Cardiac septum (tissue), 1 donor: Measurements from ENCODE around the gene PCED1A. TPM values are rescaled to one million over a fixed set of nuclear protein-coding genes. Genes with fewer than 3 reads are reported as not detected.

ENCODE experiments used
- DNase-seq: peaks from one replicate; pipeline ENCODE4 v3.0.0-alpha.2; 2020; ENCODE audit warnings: low spot score
- intact Hi-C: fragments of 100-400 bp; cut with DNase I; formaldehyde crosslinking; loops from one replicate; pipeline ENCODE4 v1.14.0; 2022
- total RNA-seq: library from RNA; stranded (reverse); fragmentation: NEBNext Ultra II Directional; extraction: Animal tissue kit (Norgen Biotek cat#: 25700); gene quantifications from one replicate; pipeline ENCODE4 v1.2.1, GENCODE V29; 2021
- donor health status: DM: no; HTN: no; CAD: no.

The PCED1A gene
- total RNA-seq, 1 donor from 2014 or later: 12.8 TPM

GRCh38 chr20:2867081-2867864 is 26.8 kb upstream of the PCED1A start:
- intact Hi-C loops: loop anchor here (10.0 kb wide), 1 partner anchor 172 kb away; the partner anchor contains the start of gene EBF4
- no peak for DNase-seq

DNA sequence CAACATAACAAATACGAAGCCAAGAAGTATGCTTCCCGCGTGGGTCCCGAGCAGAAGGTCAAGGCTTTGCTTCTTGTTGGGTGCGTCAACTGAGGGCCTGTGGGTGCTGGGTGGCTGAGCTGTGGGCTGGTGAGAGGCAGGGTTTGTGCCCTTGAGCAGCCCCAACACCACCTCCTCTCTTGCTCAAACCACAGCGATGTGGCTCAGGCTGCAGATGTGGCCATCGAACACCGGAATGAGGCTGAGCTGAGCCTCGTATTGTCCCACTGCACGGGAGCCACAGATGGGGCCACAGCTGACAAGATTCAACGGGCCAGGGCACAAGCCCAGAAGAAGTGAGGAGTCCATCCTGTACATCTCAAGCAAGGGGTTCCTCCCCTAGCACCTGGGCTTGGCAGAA is 25.8 kb upstream of the PCED1A start:
- DNase-seq: no peak

DNA sequence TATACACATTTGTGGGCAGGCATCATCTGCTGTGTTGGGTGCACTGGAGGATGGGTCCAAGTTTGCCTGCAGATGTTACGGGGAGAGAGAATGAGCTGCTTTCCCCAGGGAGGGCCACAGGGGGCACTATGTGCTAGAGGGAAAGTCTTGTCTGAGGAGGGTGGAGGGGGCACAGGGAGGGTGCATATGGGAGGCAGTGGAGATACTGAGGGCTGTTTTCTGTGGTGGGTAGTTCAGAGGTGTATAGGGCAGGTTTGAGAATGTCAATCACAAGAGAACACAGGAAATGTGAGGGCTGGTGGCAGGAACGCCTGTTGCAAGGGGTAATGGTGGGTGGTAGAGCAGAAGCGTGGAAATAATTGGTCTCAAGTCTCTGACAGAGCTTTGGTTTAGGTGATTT is 25.2 kb upstream of the PCED1A start:
- intact Hi-C loops: loop anchor here (10.0 kb wide), 1 partner anchor 171 kb away; the partner anchor contains the start of gene EBF4
- DNase-seq: no peak

More for the DNA sequence above, 25.8 kb upstream of the PCED1A start:
- intact Hi-C loops: loop anchor here (10.0 kb wide), 1 partner anchor 171 kb away; the partner anchor contains the start of gene EBF4

- no peak for DNase-seq
- intact Hi-C loops: loop anchor here (10.0 kb wide), 1 partner anchor 170 kb away; the partner anchor contains the start of gene EBF4
These were observed 24.6 kb upstream of the PCED1A start for GRCh38 chr20:2865101-2865500.

DNA sequence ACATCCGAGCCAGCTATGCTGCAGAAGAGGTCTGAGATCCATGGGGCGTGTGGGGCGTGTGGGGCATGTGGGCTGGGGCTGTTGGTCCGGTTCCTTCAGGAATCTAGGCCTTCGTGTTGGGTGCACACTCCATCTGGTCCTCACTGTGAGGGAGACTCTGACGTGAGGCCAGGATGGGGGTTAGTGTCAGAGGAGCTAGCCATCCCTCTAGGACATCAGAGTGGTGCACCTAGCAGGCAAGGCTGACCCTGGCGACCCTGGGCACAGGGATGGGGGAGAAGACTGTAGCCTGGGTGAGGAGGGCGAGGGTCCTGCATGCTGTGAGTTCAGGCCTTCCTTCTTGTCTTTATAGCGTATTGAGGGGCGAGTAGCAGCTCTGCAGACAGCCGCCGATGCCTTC is 24.2 kb upstream of the PCED1A start:
- intact Hi-C loops: loop anchor here (10.0 kb wide), 1 partner anchor 170 kb away; the partner anchor contains the start of gene EBF4
- DNase-seq: no peak

- DNase-seq: no peak
- intact Hi-C loops: loop anchor here (10.0 kb wide), 1 partner anchor 165 kb away; the partner anchor contains the start of gene EBF4
These were observed 19.1 kb upstream of the PCED1A start for GRCh38 chr20:2859330-2860121.

- intact Hi-C loops: no loop called here
- no peak for DNase-seq
These were observed 18.1 kb upstream of the PCED1A start for GRCh38 chr20:2858591-2858990.

DNA sequence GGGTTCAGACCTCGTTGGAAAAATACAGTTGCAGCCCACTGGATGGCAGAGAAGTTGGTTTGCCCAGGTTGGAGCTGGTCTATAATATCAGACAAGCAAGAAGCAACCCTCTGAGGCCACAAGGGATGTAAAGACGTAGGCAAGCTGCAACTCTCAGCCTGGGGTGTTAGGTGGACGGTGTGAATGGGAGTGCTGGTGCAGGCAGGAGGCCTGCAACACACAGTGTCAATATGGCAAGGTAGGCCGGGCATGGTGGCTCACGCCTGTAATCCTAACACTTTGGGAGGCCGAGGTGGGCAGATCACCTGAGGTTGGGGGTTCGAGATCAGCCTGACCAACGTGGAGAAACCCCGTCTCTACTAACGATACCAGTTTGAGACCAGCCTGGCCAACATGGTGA is 10.6 kb upstream of the PCED1A start:
- intact Hi-C loops: loop anchor here (5.0 kb wide), 1 partner anchor 99 kb away; no protein-coding TSS in a partner anchor
- no peak for DNase-seq

DNA sequence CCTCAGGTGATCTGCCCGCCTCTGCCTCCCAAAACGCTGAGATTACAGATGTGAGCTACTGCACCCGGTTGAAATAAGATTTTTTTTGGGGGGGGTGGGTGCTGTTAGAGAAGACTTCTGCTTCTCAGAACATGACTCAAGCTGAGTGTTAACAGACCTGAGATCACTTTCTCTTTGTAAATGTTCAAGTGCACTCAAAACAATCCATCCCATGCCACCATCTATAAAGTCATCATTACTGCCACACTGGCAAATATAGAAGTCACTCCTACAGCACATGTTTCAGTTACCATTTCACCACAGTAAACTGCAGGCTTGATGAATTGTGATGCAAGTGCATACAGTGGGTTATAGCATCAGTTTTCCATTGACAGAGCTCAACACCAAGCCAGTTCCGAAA is 9.1 kb upstream of the PCED1A start:
- DNase-seq: no peak
- intact Hi-C loops: no loop called here

DNA sequence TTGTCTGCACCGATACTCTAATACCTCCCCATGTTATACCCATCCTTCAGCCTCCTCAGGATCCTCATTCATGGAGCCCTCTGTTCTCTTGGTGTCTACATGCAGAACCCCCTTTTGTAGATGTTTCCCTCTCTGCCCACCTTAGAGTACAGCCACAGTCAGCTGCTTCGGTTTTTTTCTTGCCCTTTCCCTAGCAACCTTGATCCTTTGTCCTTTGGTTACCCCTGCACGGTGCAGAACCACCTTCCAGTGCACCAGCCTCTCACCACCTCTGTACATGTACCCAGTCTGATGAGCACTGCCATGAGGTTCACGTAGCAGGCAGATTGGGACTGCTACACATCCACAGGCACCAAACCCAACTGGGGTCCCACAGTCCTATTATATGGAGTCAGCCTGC is 7.3 kb upstream of the PCED1A start:
- intact Hi-C loops: no loop called here
- no peak for DNase-seq

DNA sequence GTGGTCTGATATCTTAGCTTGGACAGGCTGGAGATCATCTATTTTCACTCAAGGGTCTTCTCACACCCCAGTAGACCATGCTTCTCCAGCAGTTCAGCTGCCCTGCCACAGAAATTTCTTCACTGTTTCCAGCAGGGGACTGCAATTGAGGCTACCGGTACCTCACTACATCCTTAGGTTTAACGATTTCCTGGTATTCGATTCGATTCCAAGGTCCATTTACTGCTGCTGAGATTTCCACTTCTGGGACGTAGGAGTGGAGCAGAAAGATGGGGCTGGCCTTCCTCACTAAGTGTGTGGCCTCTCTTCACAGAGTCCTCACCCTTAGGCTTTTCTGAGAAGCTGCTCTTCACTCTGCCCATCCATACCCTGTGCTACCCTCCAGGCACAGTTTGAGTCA is 6.2 kb upstream of the PCED1A start:
- intact Hi-C loops: no loop called here

DNA sequence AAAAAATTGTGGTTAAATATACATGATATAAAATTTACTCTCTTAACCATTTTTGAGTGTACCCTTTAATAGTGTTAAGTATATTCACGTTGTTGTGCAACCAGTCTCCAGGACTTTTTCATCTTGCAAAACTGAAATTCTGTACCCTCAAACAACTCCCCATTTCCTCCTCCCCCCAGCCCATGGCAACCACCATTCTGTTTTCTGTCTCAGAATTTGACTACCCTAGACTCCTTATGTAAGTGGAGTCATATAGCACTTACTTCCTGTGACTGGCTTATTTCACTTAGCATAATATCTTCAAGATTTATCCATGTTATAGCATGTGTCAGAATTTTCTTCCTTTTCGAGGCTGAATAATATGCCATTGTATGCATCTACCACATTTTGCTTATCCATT is 5.2 kb upstream of the PCED1A start:
- no peak for DNase-seq
- intact Hi-C loops: no loop called here

More for the DNA sequence above, 6.2 kb upstream of the PCED1A start:
- no peak for DNase-seq

- DNase-seq: peak; percentile 88
- intact Hi-C loops: loop anchor here (5.0 kb wide), 1 partner anchor 179 kb away; the partner anchor contains the start of gene IDH3B
These were observed 594 bp upstream of the PCED1A start for GRCh38 chr20:2840967-2841531.

DNA sequence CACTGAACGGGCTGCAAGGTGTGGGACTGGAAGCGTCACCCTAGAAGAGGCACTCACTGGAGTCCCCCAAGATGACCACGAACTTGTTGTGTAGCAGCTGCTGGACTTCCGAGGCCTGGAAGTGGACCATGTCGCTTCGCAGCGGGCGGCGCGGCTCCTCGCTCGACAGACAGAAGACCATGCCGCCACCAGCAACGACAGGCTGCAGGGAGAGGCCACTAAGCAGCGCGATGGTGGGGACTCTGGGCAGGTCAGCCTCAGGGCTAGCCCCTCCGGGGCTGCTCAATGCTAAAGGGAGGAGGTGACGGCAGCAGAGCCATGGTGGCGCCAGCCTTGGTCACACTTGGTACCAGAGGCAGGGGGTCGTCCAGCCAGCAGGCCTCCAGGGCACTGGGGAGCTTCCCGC is 720 bp downstream of the PCED1A start:
- intact Hi-C loops: loop anchor here (5.0 kb wide), 1 partner anchor 177 kb away; the partner anchor contains the start of gene IDH3B
- no peak for DNase-seq

DNA sequence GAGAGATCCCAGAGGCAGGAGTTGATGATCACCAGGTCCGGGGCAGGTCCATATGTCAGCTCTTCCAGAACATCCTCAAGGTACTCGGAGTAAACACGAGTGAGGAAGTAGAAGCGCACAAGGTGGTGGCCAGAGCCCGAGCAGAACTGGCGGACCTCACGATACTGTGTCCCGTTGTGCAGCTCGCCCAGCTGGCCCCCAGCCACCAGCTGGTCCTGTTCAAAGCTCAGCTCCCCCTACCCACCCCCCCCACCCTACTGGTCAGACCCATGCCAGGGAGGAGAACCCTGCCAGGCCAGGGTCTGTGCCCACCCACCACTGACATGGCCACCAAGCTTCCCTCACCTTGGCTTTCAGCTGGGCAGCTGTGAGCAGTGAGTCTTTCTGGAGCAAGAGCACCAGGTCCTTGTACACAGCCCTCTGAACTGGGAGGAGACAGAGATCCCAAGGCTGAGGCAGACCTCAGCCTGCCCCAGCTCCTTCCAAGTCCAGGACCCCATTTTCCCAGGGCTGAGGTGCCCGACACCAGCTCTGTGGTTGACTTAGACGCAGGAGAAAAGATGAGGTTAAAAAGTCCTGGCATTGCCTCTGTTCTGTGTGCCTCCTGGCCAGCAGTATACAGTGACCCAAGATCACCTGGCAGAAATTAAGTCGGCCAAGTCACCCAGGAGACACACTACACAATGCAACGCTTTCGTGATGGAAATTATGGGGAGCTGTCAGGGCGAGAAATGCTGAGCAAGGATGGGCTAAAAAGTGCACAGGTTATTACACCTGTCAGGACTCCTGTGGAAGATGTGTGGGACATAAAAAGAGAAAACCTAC is 1.4 kb downstream of the PCED1A start:
- intact Hi-C loops: no loop called here

DNA sequence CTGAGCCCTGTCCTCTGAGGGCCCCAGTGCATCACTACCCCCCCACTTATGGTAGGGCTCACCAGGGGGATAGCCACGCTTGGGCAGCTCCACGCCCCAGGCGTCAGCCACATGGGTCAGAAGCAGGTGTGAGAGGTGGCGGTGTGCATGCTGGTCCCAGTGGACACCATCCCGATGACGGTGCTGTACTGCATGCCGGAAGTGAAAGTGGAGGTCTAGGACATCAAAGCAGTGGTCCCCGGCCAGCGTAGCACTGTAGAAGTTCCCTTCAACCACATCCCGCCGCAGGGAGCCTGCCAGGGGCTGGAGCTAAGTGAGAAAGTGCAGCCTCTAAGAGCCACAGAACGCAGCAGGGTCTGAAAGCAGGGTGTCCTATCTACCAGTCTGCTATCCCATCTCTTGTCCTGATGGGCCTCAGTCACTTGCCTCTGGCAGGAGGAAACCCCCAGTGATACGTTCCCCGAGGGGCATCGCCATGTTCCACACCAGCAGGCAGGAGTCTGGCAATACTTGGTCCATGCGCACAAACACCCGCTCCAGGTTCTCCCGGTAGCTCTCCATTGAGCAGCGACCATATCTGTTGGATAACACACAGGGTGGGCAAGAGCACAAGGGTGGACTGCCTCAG is 2.2 kb downstream of the PCED1A start:
- peak; percentile 63 for DNase-seq
- intact Hi-C loops: no loop called here

More for the DNA sequence above, 1.4 kb downstream of the PCED1A start:
- no peak for DNase-seq

DNA sequence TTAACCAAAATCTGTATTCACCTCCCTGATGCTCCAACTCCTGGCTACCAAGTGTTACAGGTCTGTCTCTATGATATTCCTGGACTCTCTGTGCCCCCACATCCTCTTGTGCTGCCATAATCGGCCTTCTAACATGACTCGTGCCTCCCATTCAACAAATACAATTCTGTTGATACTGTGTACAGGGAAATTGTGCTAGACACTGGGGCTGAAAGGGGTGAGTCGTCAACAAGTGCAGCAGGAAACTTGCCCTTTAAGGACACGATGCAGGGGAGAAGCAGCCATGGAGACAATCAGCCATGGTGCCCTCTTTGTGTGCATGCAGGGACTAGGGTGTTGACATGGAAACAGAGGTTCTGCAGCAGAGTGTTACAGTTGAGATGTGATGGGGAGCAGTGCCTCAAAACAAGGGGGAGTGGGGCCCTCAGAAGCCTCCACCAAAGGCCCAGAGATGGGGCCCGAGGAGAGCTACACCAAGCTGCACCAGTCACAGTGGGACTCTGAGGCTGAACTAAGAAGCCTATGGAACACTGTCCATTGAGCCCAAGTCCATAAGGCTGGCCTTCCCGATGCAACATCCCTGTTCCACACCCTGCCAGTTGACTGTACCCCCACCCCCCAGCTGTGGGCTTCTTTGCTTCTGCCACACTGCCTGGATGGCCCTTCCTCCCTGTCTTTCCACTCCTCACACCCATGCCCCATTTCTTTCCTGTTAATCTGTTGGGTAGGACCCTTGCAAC is 3.1 kb downstream of the PCED1A start:
- intact Hi-C loops: no loop called here
- no peak for DNase-seq

DNA sequence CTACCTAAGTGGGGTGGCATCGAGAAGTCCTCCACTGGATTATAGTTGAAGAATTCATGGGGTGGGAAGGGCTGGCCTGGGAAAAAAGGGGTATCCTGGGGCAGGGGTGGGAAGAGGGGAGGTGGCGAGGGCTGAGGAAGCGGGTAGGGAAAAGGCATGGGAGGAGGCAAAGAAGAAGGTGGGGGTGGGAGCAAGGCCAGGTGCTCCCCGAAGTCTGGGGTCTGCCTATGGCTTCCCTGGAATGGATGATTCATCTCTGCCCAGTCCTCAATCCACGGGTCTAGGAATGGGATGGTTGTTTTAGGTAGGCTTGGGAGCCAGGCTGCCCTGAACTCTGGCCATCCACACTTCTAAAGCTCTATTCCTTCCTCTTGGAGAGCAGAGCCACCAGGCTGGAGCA is 4.4 kb downstream of the PCED1A start:
- DNase-seq: no peak
- intact Hi-C loops: no loop called here
